ENCODE data around the gene SLC34A3.

DNA sequence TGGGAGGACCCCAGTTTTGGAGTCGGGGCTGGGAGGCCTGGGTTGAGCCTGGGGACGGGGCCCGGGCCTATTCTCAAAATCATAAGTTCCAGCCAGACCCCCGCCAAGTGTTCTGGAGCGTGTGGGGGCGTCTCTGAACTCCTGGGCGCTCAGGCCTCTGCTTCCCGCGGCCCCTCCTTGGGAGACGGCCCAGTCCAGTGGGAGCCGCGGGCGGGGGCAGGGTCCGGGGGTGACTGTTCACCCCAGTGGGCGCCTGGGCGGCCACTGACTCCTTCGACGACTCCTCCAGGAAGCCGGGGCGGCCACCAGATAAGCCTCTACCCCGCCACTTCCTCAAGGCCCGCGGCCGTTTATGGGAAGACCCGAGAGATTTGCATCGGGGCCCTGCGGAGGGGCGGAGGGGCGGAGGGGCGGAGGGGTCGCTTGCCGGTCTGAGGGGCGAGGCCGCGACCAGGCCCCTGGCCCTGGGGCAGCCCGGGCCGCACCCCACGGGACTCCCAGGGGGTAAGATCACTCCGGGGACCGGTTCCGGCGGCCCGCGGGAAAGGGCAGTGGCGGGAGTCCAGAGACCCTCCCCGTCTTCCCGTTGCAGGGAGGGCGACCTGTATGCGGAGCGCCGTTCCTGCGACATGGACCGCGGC is 47.5 kb downstream of the SLC34A3 start:
- TF ChIP-seq CTCF (IDR thresholded peaks at IDR 0.05; ENCODE audit: insufficient read depth, low read depth, low read length) (no peak), EZH2 (IDR thresholded peaks at IDR 0.05; ENCODE audit: insufficient read depth, low read length) (no peak)
